A673 (cell line): Measurements from ENCODE around the gene LAMA3. TPM values are rescaled to one million over a fixed set of nuclear protein-coding genes. Genes with fewer than 3 reads are reported as not detected.

Experiments used
- BruUV-seq: library from RNA; stranded (reverse); fragments of 400-500 nt; replicated peaks from 2 replicates; lab custom pipeline; 2021; lab: Mats Ljungman, UMichigan
- CTCF ChIA-PET: fragments of 300-600 bp; sonication (Branson Sonifier 250); formaldehyde crosslinking; loops from one replicate; lab custom pipeline; 2022; ENCODE audit warnings: antibody characterized with exemption; lab: Charles Lee
- POLR2A ChIA-PET: fragments of 300-600 bp; sonication (Branson Sonifier 250); formaldehyde crosslinking; loops from one replicate; lab custom pipeline; 2022; ENCODE audit warnings: antibody characterized with exemption; ENCODE audit not compliant: low non-redundant PET; lab: Charles Lee
- DNase-seq: peaks from one replicate; pipeline ENCODE4 v3.0.0-alpha.2; 2015; ENCODE audit warnings: low spot score
- H3K27ac ChIP-seq: fragments of 200-600 bp; sonication (generic); 2 replicates; pipeline ENCODE4 v1.5.1; 2016; ENCODE audit warnings: mixed run types, low read depth, mild to moderate bottlenecking, mixed read lengths, antibody characterized with exemption, low read length; ENCODE audit not compliant: poor library complexity, severe bottlenecking
- H3K27me3 ChIP-seq: fragments of 200-600 bp; sonication (generic); replicated peaks from 2 replicates; pipeline ENCODE4 v1.6.1; 2017; ENCODE audit warnings: mixed run types, low read depth, mild to moderate bottlenecking, mixed read lengths, antibody characterized with exemption, low read length; ENCODE audit not compliant: insufficient read depth, poor library complexity
- H3K36me3 ChIP-seq: fragments of 200-600 bp; sonication (generic); 2 replicates; pipeline ENCODE4 v1.6.1; 2016; ENCODE audit warnings: mixed run types, mild to moderate bottlenecking, mixed read lengths, antibody characterized with exemption, low read length; ENCODE audit not compliant: insufficient read depth, poor library complexity, severe bottlenecking
- H3K4me1 ChIP-seq: fragments of 200-600 bp; sonication (generic); 2 replicates; pipeline ENCODE4 v1.6.1; 2017; ENCODE audit warnings: mixed run types, mild to moderate bottlenecking, mixed read lengths, antibody characterized with exemption, low read length; ENCODE audit not compliant: insufficient read depth, poor library complexity, severe bottlenecking
- H3K4me3 ChIP-seq: fragments of 200-600 bp; sonication (generic); 2 replicates; pipeline ENCODE4 v1.5.1; 2016; ENCODE audit warnings: low read depth, mixed run types, mild to moderate bottlenecking, mixed read lengths, low read length; ENCODE audit not compliant: poor library complexity, severe bottlenecking
- H3K9me3 ChIP-seq: fragments of 200-600 bp; sonication (generic); 2 replicates; pipeline ENCODE4 v1.6.1; 2016; ENCODE audit warnings: mixed run types, low read depth, mild to moderate bottlenecking, mixed read lengths, antibody characterized with exemption, low read length; ENCODE audit not compliant: poor library complexity, severe bottlenecking
- CTCF ChIP-seq: fragments of 300-800, 200-600 bp; sonication (generic); conservative IDR thresholded peaks from 2 replicates; pipeline ENCODE4 v1.5.1; 2017; ENCODE audit warnings: low read depth, mild to moderate bottlenecking, antibody characterized with exemption, low read length, moderate library complexity, mixed read lengths
- EZH2 ChIP-seq: fragments of 200-600 bp; sonication (generic); IDR thresholded peaks from 2 replicates; pipeline ENCODE4 v1.6.1; 2017; ENCODE audit warnings: borderline replicate concordance, low read depth, mild to moderate bottlenecking, mixed read lengths, antibody characterized with exemption, low read length; ENCODE audit not compliant: poor library complexity, severe bottlenecking
- intact Hi-C: fragments of 100-400 bp; cut with micrococcal nuclease; formaldehyde crosslinking; loops from one replicate; pipeline ENCODE4 v1.10.0; 2022; ENCODE audit not compliant: unreplicated experiment
- total RNA-seq: library from RNA; stranded (reverse); gene quantifications from 2 replicates; pipeline ENCODE4 v1.2.3, GENCODE V29; 2021

Gene LAMA3
- total RNA-seq, 1 experiment from 2014 or later, result 2.7 TPM

DNA sequence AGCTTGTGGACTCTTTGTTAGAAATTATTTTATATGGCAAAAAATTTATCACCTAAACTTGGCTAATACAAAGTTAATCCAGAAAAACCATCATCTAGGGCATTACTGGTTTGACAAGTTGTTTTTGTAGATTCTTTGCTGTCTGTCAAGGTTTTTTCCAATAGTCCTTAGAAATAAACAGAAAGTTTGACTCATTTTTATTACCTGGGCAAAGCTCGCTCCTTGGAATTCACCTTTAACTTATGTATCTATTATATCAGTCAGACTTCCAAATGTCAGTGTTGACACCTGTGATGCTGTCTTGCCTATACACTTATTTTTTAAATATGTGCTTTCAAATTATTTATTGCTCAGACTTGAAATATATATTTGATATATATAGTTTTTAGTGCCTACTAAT, 21.7 kb downstream of the LAMA3 start:
- no TSS peak for BruUV-seq
- TF ChIP-seq CTCF (no peak), EZH2 (no peak)
- Histone ChIP-seq H3K4me1 (no peaks in the 10 kb centered on the region), H3K27ac (no peak overlapping the region), H3K27me3 (no peaks in the 10 kb centered on the region), H3K36me3 (no peaks in the 10 kb centered on the region), H3K9me3 (no peaks in the 10 kb centered on the region), H3K4me3 (no peak overlapping the region)
- ChIA-PET CTCF (interaction anchor here (0.6 kb wide), 3 partner anchors 8 to 89 kb away, joined by 3 to 5 read pairs (median 3); no protein-coding TSS in a partner anchor), POLR2A (no interaction called here)
- no peak for DNase-seq
- intact Hi-C loops, result no loop called here

DNA sequence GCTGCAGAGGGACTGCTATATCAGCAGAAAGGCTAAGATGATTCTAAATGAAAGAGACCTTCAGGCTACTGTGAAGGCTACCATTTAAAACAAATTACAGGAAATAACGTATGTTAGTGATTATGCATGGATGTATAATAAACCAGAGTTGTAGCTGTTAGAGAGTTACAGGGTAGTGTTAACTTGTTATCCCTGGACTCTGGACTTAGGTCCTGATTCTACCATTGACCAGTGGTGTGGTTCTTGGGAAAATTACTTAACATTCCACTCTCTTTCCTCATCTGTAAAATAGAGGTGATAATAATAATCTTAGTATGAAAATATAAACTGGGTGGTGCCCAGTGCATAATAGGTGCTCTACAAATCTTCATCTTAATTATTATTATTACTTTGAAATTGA, 22.2 kb downstream of the LAMA3 start:
- Histone ChIP-seq H3K36me3 (no peaks in the 10 kb centered on the region), H3K27me3 (no peaks in the 10 kb centered on the region), H3K4me3 (no peak overlapping the region), H3K4me1 (peaks cover 2% of the 10 kb centered on the region), H3K27ac (no peak overlapping the region), H3K9me3 (no peaks in the 10 kb centered on the region)
- no peak for TF ChIP-seq CTCF
- no peak for TF ChIP-seq EZH2
- no TSS peak for BruUV-seq
- intact Hi-C loops, result no loop called here
- DNase-seq, result no peak
- POLR2A ChIA-PET, result no interaction called here
- CTCF ChIA-PET, result interaction anchor here (0.6 kb wide), 2 partner anchors 8 to 89 kb away, joined by 3 read pairs; no protein-coding TSS in a partner anchor

- POLR2A ChIA-PET, result no interaction called here
- H3K4me3 ChIP-seq, result no peak overlapping the region
- no peaks in the 10 kb centered on the region for H3K36me3 ChIP-seq
- H3K4me1 ChIP-seq, result peaks cover 9% of the 10 kb centered on the region
- BruUV-seq, result no TSS peak
- intact Hi-C loops, result no loop called here
- CTCF ChIA-PET, result no interaction called here
- no peak overlapping the region for H3K27ac ChIP-seq
- H3K9me3 ChIP-seq, result no peaks in the 10 kb centered on the region
- H3K27me3 ChIP-seq, result no peaks in the 10 kb centered on the region
- TF ChIP-seq CTCF (no peak), EZH2 (no peak)
- DNase-seq, result no peak
Observed at GRCh38 chr18:23712445-23712844, 23.2 kb downstream of the LAMA3 start.
